ENCODE results near the gene MPL.

The MPL gene

DNA sequence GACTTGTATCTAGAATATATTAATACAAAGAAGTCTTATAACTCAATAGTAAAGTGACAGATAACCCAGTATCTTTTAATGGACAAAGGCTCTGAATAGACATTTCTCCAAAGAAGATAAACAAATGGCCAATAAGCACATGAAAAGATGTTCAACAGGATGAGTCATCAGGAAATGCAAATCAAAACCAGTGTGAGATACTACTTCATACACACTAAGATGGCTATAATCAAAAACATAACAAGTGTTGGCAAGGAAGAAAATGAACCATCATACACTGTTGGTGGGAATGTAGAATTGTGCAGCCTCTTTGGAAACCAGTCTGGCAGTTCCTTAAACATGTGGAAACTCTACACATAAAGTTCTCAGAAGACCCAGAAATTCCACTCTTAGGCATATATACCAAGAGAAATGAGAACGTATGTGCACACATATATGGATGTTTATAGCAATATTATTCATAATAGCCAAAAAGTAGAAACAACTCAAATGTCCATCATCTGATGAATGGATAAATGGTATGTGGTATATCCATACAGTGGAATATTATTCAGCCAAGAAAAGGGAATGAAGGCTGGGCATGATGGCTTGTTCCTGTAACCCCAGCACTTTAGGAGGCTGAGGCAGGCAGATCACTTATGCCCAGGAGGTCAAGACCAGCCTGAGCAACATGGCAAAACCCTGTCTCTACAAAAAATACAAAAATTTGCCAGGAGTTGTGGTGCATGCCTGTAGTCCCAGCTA lies 9.9 kb upstream of the MPL start:
- DNase-seq = no peak

DNA sequence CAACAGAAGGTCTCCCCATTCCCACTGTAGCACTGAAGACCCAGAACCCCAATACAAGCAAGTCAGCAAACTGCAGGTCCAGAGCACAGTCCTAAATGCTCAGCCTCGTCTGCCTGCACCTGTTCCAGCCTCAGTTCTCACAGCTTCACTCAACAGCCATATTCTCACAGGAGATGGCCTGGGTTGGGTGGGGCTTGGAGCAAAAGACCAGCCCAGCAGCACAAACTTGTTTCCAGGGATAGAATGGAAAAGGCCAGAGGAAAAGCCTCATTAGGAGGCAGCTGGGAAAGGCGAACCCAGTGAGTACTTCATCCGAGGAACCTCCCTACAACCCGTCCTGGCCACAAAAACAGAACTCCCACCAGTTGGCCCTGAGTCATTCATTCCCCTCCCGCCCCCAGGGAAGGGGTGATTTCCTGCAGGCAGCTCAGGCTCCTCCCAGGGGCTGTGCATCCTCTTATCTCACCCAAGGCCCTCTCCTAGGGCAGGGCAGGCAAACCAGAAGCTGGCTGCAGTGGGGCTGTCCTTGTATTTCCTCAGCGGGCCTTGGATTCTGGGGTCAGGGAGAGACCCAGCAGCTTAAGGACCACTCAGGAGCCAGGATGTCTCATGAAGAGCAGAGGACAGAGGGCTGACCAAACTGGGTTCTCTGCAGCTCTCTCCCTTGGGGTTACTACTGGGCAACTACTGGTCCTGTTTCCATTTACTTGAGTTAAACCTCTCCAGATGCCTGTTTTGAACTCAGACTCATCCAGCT lies 7.4 kb upstream of the MPL start:
- no peak for DNase-seq

DNA sequence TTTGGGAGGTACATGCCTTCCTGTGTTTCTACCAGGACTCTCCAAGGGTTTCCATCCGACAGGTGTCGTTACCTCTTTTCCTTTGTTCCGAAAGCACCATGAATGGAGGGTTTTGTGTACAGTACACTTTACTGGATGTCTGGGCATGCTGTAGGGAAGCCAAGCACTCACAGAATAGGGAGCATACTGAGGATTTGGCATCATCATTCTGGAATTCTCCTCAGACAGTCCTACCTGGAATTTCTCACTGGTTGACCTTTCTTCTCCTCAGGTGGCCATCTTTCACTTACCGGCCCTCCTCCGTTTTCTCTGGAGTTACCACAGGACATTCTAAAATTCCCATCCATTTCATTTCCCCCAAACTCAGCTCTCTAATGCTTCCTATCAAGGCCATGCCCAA lies 5.9 kb upstream of the MPL start:
- DNase-seq = no peak

DNA sequence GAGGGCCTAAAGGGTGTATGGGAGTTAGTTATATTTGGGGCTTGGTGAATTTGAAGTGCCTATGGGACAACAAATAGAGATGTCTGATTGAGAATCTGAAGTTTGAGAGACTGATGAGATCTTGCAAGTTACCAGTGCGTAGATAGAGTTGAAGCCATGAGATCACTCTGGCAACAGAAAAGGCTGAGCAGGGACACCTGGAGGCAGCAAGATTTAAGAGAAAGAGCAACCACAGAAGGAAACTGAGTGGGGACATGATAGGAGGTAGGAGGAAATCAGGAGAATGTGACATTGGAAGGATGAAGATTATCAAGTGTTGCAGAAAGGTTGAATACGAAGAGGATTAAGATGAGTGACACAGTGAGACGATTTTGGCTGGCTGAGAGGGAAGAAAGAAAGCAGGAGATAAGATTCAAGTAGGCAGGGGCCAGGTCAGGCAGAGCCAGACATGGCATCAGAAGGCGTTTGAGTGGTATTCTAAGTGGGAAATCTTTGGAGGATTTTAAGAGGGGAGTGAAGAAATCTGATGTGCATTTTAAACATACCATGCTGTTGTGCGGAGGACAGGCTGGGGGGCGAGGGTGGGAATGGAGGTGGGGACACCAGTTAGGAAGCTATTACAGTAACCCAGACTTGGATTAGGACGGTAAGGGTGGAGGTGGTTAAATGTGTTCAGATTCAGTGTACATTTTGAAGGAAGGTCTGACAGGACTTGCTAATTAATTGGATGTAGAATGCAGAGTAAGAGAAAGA lies 3.0 kb upstream of the MPL start:
- no peak for DNase-seq

DNA sequence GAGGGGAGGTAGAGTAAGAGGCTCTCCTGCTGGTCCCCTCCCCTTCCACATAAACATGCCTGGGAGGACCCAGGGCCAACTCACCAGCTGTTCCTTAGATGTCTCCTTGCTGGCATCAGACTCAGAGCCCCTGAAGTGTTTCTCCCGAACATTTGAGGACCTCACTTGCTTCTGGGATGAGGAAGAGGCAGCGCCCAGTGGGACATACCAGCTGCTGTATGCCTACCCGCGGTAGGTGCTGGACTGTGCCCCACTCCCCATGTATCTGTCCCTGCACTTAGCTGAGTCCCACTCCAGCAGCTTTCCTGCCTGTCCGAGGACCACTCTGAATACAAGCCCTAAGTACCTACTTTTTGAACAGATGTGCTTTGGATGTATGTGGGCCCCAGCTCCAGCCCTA lies 383 bp downstream of the MPL start:
- DNase-seq = no peak

DNA sequence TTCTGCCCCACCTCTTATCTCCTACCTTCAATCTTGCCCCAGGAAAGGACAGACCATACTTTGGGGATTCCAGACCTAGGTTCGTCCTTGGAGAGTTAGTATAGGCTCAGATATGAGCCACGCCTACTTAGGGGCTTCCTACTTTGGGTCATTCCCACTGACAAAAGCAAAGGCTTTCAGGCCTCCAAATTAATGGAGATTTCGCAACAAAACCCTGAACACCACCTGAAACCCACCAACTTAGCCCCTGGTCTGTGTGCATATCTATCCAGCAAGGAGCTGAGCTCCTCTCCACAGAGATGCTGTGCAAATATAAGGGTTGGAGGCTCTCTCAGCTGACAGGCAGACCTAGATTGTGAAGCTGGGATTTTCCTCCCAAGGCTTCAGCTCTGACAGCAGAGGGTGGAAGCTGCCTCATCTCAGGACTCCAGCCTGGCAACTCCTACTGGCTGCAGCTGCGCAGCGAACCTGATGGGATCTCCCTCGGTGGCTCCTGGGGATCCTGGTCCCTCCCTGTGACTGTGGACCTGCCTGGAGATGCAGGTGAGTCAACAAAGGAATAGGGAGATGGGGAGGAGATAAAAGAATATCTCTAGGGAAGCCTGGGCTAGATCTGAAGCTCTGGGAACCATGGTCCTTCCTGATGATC lies 2.1 kb downstream of the MPL start:
- DNase-seq = no peak

DNA sequence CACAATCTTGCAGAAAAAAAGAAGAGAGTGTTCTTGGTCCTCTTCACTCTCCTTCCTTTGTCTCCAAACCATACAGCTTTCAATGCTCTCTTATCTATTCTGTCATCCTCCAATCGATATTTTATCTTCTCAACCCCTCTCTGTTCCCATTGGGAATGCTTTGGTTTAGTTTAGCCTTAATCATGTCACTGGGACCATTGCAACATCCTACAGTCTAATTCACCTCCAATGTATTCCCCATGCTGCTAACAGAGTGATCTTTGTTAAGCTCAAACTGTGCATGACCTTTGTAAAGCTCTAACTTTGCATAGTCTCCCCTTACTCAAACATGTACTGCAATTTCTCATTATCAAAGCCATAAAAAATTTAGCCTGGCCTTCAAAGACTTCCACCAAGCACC lies 2.9 kb downstream of the MPL start:
- no peak for DNase-seq

DNA sequence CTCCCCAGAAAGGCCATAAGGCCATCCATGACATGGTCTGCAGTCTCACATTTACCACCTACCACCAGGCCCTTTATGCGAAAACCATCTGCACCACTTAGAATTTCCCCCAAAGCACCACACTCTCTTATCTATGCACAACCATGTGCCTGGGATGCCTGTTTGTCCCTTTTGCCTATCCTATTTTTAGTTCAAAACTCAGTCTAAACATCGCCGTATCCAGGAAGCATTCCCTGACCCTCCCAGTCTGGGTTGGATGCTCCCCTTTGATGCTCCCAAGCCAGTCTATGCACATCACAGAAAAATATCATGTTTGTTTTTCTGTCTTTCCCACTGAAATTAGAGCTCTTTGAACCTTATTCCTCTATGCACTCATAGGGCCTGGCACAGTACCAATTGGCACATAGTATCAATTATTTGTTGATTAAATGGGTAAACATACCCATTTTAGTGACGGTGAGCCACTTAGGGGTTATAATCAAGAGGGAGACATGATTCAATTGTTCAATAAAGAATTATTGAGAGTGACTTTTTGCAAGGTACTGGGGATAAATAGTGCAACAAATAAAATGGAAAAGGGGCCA lies 6.7 kb downstream of the MPL start:
- DNase-seq = no peak

DNA sequence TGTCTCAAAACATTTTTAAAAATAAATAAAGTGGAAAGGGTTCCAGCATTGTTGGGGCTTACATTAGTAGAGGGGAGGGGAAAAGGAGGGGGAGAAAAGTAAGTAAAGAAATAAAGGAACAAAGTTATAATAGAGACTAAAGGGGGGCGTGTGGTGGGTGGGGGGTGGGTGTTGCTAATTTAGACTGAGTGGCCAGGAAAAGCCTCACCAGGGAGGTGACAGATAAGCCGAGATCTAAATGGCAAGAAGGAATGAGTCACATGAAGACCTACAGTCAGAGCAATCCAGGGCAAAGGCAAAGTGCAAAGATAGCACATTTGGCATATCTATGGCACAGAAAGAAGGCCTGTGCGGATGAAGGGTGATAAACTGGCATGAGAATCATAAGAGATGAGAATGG lies 7.5 kb downstream of the MPL start:
- no peak for DNase-seq

DNA sequence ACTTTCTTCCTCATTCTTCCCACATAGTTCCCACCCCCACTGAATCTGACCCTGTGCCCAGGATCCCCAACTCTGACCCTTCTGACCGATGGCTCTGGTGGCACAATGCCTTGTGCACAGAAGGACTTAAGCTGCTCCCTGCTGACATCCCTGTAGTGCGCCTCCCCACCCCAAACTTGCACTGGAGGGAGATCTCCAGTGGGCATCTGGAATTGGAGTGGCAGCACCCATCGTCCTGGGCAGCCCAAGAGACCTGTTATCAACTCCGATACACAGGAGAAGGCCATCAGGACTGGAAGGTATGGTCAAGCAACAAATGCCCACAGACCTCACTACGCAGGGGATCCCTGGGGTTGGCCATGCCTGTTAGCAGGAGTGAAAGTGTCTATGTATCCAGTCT lies 9.0 kb downstream of the MPL start:
- no peak for DNase-seq

DNA sequence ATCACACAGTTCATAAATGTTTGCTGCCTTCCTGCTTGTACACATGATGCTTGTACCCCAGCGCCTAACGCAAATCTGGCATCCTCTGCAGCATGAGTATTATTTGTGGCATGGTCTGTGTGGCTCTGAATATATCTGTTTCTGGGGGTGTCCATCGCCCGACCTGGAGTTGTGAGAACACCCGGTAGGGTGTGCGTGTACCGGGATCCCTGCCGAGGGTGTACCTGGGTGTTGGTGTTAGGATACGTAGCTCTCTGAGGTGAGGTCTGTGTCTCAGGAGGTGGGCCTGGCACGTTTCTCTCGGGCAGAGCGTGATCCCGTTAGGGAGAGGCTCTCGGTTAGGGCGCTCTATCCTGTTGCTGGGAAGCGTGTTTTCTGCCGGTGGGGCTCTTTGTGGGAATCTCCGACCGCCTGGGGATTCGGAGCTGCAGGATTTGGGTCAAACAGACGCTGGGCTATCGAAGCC lies 10.8 kb downstream of the MPL start:
- no peak for DNase-seq

DNA sequence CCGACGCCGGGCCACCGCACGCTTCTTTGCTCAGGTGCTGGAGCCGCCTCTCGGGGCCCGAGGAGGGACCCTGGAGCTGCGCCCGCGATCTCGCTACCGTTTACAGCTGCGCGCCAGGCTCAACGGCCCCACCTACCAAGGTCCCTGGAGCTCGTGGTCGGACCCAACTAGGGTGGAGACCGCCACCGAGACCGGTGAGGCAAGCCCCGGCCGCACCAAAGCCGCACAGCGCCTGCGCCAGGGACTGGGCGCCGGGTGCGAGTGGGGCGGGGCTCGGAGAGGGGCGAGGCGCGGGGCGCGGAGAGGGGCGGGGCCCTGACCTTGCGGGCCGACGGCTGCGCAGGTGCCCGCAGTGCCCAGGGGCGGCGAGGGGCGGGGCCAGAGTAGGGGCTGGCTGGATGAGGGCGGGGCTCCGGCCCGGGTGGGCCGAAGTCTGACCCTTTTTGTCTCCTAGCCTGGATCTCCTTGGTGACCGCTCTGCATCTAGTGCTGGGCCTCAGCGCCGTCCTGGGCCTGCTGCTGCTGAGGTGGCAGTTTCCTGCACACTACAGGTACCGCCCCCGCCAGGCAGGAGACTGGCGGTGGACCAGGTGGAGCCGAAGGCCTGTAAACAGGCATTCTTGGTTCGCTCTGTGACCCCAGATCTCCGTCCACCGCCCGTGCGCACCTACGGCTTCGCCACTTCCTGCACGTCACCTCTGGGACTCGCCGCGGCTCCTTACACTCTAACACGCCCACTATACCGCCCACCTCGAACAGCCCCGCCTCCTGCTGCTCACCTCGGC lies 11.4 kb downstream of the MPL start:
- DNase-seq = peak; percentile 60

DNA sequence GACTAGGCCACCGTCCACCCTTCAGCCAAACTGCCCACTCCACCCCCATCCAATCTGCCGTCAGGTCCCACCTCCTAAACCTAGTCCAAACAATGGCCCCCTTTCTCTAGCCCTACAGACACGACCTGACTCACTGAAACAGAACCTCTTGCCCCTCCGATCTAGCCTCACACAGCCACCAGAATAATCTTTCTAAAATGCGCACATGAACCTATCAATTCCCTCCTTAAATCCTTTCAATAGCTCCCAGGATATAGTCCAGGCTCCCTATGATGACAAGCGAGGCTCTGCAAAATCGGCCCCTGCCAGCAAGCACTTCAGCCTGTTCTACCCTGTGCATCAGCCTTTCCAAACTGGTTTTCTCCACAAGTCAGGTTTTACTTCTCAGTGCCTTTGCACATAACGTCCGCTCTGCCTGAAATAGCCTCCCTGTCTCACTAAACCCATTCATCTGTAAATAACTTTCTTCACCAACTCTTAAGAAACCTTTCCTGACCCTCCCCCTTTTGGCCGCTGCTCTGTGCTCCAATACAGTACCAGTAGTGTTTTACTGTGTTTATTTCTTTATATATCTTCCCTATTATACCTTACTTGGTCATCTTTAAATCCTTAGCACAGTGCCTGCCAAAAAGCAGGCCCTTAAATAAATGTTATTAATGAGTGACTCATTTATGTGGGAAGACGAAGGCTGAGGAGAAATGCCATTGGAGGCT lies 12.1 kb downstream of the MPL start:
- no peak for DNase-seq

DNA sequence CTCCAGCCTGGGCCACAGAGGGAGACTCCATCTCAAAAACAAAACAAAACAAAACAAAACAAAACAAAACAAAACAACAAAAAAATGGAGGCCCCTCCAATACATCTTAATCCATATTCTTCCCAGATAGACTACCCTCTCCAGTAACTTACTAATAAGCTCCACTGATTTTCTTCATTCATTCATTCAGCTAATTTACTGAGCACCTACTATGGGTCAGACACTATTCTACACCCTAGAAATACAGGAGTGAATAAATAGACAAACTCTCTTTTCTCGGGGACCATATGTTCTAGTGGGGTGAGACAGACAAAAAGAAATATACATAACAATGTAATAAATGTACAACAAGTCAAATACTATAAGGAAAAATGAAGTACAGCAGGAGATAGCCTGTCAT lies 13.4 kb downstream of the MPL start:
- DNase-seq = no peak

DNA sequence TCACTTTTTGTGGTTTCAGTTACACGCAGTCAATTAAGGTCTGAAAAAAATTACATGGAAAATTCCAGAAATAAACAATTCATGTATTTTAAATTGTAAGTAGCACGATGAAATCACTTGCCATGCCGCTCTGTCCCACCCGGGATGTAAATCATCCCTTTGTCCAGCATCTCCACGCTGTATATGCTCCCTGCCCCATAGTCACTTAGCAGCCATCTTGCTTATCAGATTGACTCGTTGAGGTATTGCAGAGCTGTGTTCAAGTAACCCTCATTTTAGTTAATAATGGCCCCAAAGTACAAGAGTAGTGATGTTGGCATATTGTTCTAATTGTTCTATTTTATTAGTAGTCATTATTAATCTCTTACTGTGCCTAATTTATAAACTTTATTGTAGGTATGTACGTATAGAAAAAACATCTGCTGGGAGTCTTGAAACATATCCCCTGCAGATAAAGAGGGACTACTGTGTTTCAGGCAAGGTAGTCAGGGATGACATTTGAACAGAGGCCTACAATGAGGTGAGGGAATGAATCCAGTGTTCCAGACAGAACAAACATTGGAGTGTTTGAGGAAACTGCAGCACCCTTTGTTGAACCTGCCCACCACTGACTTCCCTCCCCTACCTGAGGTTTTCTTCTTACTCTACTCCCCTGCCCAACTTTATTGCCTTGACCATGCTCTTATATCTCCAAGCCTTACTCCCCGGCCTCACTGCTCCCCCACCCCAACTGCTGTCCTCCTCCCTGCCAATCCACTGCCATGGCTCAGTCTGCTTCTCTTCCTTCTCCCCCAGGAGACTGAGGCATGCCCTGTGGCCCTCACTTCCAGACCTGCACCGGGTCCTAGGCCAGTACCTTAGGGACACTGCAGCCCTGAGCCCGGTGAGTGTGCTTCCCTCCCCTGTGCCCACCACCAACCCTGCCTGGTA lies 14.1 kb downstream of the MPL start:
- no peak for DNase-seq

DNA sequence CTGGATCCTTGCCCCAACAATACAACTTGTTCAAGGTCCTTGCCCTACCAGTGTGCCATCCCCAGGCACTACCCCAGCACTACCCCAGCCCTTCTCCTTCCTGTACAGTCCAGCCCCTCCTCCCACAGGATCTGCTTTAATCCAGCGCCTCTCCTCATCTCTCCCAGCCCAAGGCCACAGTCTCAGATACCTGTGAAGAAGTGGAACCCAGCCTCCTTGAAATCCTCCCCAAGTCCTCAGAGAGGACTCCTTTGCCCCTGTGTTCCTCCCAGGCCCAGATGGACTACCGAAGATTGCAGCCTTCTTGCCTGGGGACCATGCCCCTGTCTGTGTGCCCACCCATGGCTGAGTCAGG lies 14.7 kb downstream of the MPL start:
- no peak for DNase-seq

DNA sequence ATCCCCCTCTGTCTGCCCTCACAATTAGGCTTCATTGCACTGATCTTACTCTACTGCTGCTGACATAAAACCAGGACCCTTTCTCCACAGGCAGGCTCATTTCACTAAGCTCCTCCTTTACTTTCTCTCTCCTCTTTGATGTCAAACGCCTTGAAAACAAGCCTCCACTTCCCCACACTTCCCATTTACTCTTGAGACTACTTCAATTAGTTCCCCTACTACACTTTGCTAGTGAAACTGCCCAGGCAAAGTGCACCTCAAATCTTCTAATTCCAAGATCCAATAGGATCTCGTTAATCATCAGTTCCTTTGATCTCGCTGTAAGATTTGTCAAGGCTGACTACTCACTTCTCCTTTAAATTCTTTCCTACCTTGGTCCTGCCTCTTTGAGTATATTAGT lies 15.3 kb downstream of the MPL start:
- no peak for DNase-seq

DNA sequence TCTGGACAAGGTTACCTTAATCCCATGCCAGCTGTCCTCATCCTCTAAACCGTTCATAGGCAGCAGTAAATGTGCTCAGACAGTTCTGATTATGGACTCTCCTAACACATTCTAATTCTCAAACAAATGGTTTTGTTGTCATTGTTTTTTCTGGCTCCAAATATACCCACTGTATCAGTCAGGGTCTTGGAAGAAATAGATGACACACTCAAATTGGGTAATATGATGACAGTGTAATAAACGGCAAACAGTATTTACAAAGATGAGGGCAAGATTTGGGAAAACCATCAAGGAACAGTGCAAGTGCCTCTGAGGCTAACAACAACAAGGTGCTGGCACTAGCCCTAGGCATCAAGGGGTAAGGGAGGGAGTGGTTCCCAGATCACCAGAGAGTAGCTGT lies 16.9 kb downstream of the MPL start:
- no peak for DNase-seq

DNA sequence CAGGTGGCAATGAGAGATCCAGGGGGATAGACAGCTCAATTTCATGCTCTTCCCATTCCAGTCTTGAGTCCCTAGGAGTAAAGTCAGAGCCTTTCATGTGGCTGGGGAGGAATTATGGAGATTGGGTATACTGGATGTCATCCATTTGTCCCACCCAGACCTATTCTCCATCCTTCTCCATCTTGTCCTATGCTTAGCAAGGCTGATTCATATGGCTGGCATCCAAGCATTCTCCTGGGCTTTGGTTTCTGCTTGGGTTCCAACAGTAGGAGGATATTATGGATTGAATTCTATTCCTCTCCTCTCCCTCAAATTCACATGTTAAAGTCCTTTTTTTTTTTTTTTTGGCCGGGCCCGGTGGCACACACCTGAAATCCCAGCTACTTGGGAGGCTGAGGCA lies 17.3 kb downstream of the MPL start:
- DNase-seq = no peak

DNA sequence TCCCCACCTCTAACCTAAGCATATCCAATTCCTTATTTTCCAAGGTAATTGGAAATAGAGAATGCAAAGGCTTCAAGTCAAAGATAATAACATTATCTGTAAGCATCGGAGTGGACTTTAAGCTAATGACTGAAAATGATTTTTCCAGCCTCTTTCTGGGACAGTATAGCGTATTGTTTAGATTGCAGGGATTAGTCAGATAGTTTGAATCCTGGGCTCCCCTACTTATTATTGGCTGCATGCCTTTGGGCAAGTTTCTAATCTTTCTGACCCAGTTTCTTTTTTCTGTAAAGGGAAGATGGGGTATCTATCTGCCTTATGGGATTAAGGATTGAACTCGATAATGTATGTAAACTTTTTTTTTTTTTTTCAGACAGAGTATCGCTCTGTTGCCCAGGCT lies 19.6 kb downstream of the MPL start:
- no peak for DNase-seq

Data from CD4-positive, alpha-beta T cell treated with Interleukin-4 for 4 hours (primary cell).